Neural cell (in vitro differentiated cells): ENCODE results near the gene SLC45A1.

Source experiments
- EP300 ChIP-seq: fragments of 450-650 bp; conservative IDR thresholded peaks from 2 replicates; pipeline ENCODE4 v1.6.1; 2014; ENCODE audit warnings: antibody characterized with exemption, mild to moderate bottlenecking, moderate library complexity; ENCODE audit not compliant: poor library complexity, severe bottlenecking
- EZH2 ChIP-seq: fragments of 200-600, 300-800 bp; shearing (Covaris generic), sonication (generic); IDR thresholded peaks from 2 replicates; pipeline ENCODE4 v1.6.1; 2014; ENCODE audit warnings: antibody characterized with exemption, low read length, borderline replicate concordance, mild to moderate bottlenecking; ENCODE audit not compliant: insufficient read depth, poor library complexity, severe bottlenecking
- POLR2AphosphoS5 ChIP-seq: IDR thresholded peaks from 2 replicates; pipeline ENCODE4 v1.6.1; 2012
- RAD21 ChIP-seq: fragments of 450-650 bp; conservative IDR thresholded peaks from 2 replicates; pipeline ENCODE4 v1.6.1; 2014; ENCODE audit warnings: antibody characterized with exemption, mild to moderate bottlenecking, moderate library complexity
- REST ChIP-seq: IDR thresholded peaks from 2 replicates; pipeline ENCODE4 v1.6.1; 2012; ENCODE audit warnings: borderline replicate concordance
- TAF1 ChIP-seq: IDR thresholded peaks from 2 replicates; pipeline ENCODE4 v1.6.1; 2012; ENCODE audit warnings: low read depth
- TF ChIP-seq, protein P1 (sequence below): fragments of 450-650 bp; IDR thresholded peaks from 2 replicates; pipeline ENCODE4 v1.5.1; 2014; ENCODE audit warnings: antibody characterized with exemption, mild to moderate bottlenecking, moderate library complexity; ENCODE audit not compliant: poor library complexity, severe bottlenecking

DNA sequence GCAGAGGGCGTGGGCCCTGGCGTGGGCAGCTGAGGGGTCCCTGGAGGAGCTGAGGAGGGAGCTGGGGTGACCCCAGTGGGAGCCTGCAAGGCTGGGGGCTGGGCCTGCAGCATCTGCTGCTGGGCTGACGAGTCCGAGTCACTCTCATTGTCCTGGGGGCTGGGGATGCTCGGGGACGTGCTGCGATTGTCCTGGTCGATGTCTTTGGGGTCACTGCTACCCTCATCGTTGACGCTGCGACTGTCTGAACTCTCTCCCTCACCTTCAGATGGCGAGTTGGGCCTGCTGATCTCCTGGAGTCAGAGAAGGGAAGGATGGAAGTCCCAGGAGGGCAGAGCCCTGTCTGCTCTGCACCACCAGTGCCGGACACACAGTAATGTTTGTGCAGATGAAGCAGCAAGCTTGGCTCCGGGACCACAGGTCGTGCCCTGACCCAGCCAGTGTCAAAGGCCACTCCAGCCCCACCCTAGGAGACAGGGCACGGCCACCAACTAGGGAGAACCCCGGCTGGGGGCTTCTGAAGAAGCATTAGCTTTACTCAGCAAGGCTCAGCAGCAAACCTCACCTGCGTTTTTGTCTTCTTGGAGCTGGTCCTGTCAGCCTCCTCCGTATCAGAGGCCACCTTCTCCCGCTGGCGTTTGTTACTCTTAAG, 43.4 kb downstream of the SLC45A1 start:
- TF ChIP-seq REST (no peak), EZH2 (no peak), RAD21 (no peak), EP300 (no peak), TAF1 (no peak), POLR2AphosphoS5 (no peak)
- TF ChIP-seq, protein P1, sequence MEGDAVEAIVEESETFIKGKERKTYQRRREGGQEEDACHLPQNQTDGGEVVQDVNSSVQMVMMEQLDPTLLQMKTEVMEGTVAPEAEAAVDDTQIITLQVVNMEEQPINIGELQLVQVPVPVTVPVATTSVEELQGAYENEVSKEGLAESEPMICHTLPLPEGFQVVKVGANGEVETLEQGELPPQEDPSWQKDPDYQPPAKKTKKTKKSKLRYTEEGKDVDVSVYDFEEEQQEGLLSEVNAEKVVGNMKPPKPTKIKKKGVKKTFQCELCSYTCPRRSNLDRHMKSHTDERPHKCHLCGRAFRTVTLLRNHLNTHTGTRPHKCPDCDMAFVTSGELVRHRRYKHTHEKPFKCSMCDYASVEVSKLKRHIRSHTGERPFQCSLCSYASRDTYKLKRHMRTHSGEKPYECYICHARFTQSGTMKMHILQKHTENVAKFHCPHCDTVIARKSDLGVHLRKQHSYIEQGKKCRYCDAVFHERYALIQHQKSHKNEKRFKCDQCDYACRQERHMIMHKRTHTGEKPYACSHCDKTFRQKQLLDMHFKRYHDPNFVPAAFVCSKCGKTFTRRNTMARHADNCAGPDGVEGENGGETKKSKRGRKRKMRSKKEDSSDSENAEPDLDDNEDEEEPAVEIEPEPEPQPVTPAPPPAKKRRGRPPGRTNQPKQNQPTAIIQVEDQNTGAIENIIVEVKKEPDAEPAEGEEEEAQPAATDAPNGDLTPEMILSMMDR, result no peak
